OCI-LY7 (cell line): Measurements from ENCODE around the gene NOTCH3. TPM values are rescaled to one million over a fixed set of nuclear protein-coding genes. Genes with fewer than 3 reads are reported as not detected.

Experiments used
- BruUV-seq: library from RNA; stranded (reverse); fragments of 400-500 nt; replicated peaks from 2 replicates; lab custom pipeline; 2021; lab: Mats Ljungman, UMichigan
- CTCF ChIA-PET: fragments of 300-600 bp; sonication (Branson Sonifier 250); formaldehyde crosslinking; loops from one replicate; lab custom pipeline; 2022; ENCODE audit warnings: antibody characterized with exemption; ENCODE audit not compliant: unreplicated experiment; lab: Charles Lee
- POLR2A ChIA-PET: fragments of 300-600 bp; sonication (Branson Sonifier 250); formaldehyde crosslinking; loops from one replicate; lab custom pipeline; 2022; ENCODE audit warnings: antibody characterized with exemption; lab: Charles Lee
- DNase-seq: peaks from one replicate; pipeline ENCODE4 v3.0.0-alpha.2; 2015; ENCODE audit warnings: low spot score
- H2AFZ ChIP-seq: fragments of 200-600 bp; sonication (generic), shearing (Covaris generic); 2 replicates; pipeline ENCODE4 v1.6.1; 2014; ENCODE audit warnings: mild to moderate bottlenecking, antibody characterized with exemption, low read length, moderate library complexity
- H3K27ac ChIP-seq: fragments of 200-600 bp; sonication (generic); 2 replicates; pipeline ENCODE4 v1.5.1; 2014; ENCODE audit warnings: mixed run types, low read depth, mild to moderate bottlenecking, moderate library complexity, low read length, inconsistent platforms; ENCODE audit not compliant: poor library complexity, severe bottlenecking
- H3K36me3 ChIP-seq: fragments of 200-600 bp; sonication (generic); 2 replicates; pipeline ENCODE4 v1.6.1; 2014; ENCODE audit warnings: mild to moderate bottlenecking, antibody characterized with exemption, low read length, moderate library complexity, mixed read lengths; ENCODE audit not compliant: insufficient read depth
- H3K4me1 ChIP-seq: fragments of 200-600 bp; sonication (generic); 2 replicates; pipeline ENCODE4 v1.5.1; 2014; ENCODE audit warnings: mild to moderate bottlenecking, low read length; ENCODE audit not compliant: insufficient read depth, poor library complexity, severe bottlenecking
- H3K4me2 ChIP-seq: fragments of 200-600 bp; sonication (generic); 2 replicates; pipeline ENCODE4 v1.6.1; 2014; ENCODE audit warnings: mild to moderate bottlenecking, low read length
- H3K4me3 ChIP-seq: fragments of 200-600 bp; sonication (generic); 2 replicates; pipeline ENCODE4 v1.5.1; 2014; ENCODE audit warnings: mild to moderate bottlenecking, low read depth, low read length; ENCODE audit not compliant: poor library complexity, severe bottlenecking
- H3K79me2 ChIP-seq: fragments of 200-600 bp; sonication (generic); 2 replicates; pipeline ENCODE4 v1.6.1; 2016; ENCODE audit warnings: low read depth, mild to moderate bottlenecking, low read length, moderate library complexity, mixed read lengths; ENCODE audit not compliant: insufficient read depth
- H3K9me2 ChIP-seq: fragments of 200-600 bp; sonication (generic); 2 replicates; pipeline ENCODE4 v1.6.1; 2016; ENCODE audit warnings: mild to moderate bottlenecking, low read length, mixed read lengths; ENCODE audit not compliant: insufficient read depth
- H3K9me3 ChIP-seq: fragments of 200-600 bp; sonication (generic); 2 replicates; pipeline ENCODE4 v1.6.1; 2014; ENCODE audit warnings: mild to moderate bottlenecking, mixed run types, low read length, mixed read lengths
- H4K20me1 ChIP-seq: fragments of 200-600 bp; sonication (generic); 2 replicates; pipeline ENCODE4 v1.6.1; 2014; ENCODE audit warnings: mild to moderate bottlenecking, antibody characterized with exemption, low read length, moderate library complexity, mixed read lengths; ENCODE audit not compliant: insufficient read depth
- CTCF ChIP-seq: fragments of 200-600 bp; sonication (generic); conservative IDR thresholded peaks from 2 replicates; pipeline ENCODE4 v1.5.1; 2014; ENCODE audit warnings: mild to moderate bottlenecking, antibody characterized with exemption, low read length, moderate library complexity, mixed read lengths
- EZH2phosphoT487 ChIP-seq: fragments of 200-600 bp; sonication (generic); IDR thresholded peaks from 2 replicates; pipeline ENCODE4 v1.6.1; 2018; ENCODE audit warnings: low read depth, borderline replicate concordance, mild to moderate bottlenecking, mixed run types, antibody characterized with exemption, low read length, moderate library complexity, mixed read lengths
- intact Hi-C: fragments of 100-400 bp; cut with micrococcal nuclease; formaldehyde crosslinking; loops from one replicate; pipeline ENCODE4 v1.10.0; 2022; ENCODE audit not compliant: unreplicated experiment
- total RNA-seq, 2 experiments: library from RNA; depleted of rRNA in 1 of 2; stranded (reverse); fragments of >200 nt in 1 of 2; shearing (Covaris generic) in 1 of 2; gene quantifications; 2 replicates each; pipeline ENCODE4 v1.2.3, GENCODE V29; 2014 to 2022

The NOTCH3 gene
- total RNA-seq, 2 experiments from 2014 or later: 0.25 TPM; not detected in 1

- H3K4me2 ChIP-seq: no peak overlapping the region
- no peaks in the 10 kb centered on the region for H3K9me2 ChIP-seq
- no peak overlapping the region for H2AFZ ChIP-seq
- H3K79me2 ChIP-seq: no peaks in the 10 kb centered on the region
- H3K9me3 ChIP-seq: no peaks in the 10 kb centered on the region
- intact Hi-C loops: no loop called here
- CTCF ChIA-PET: no interaction called here
- TF ChIP-seq EZH2phosphoT487: no peak
- TF ChIP-seq CTCF: peak; percentile 62
- BruUV-seq: no TSS peak
- no peak overlapping the region for H3K4me3 ChIP-seq
- no peaks in the 10 kb centered on the region for H3K36me3 ChIP-seq
- no peaks in the 10 kb centered on the region for H4K20me1 ChIP-seq
- DNase-seq: peak; percentile 37
- no peak overlapping the region for H3K27ac ChIP-seq
- no peaks in the 10 kb centered on the region for H3K4me1 ChIP-seq
- POLR2A ChIA-PET: no interaction called here
These were observed 26.9 kb downstream of the NOTCH3 start for GRCh38 chr19:15173746-15174404.

- H3K36me3 ChIP-seq: no peaks in the 10 kb centered on the region
- H3K4me1 ChIP-seq: no peaks in the 10 kb centered on the region
- TF ChIP-seq EZH2phosphoT487: no peak
- no peak for TF ChIP-seq CTCF
- no peak overlapping the region for H2AFZ ChIP-seq
- no peak overlapping the region for H3K4me2 ChIP-seq
- intact Hi-C loops: no loop called here
- ChIA-PET CTCF (no interaction called here), POLR2A (no interaction called here)
- no peaks in the 10 kb centered on the region for H3K9me2 ChIP-seq
- H3K4me3 ChIP-seq: no peak overlapping the region
- H3K79me2 ChIP-seq: no peaks in the 10 kb centered on the region
- DNase-seq: no peak
- H4K20me1 ChIP-seq: no peaks in the 10 kb centered on the region
- H3K27ac ChIP-seq: no peak overlapping the region
- H3K9me3 ChIP-seq: 0 out of 2 replicates have a peak, but pooled peaks cover 4% of the 10 kb centered on the region
- BruUV-seq: no TSS peak
These were observed 30.4 kb downstream of the NOTCH3 start for GRCh38 chr19:15170345-15170744.

DNA sequence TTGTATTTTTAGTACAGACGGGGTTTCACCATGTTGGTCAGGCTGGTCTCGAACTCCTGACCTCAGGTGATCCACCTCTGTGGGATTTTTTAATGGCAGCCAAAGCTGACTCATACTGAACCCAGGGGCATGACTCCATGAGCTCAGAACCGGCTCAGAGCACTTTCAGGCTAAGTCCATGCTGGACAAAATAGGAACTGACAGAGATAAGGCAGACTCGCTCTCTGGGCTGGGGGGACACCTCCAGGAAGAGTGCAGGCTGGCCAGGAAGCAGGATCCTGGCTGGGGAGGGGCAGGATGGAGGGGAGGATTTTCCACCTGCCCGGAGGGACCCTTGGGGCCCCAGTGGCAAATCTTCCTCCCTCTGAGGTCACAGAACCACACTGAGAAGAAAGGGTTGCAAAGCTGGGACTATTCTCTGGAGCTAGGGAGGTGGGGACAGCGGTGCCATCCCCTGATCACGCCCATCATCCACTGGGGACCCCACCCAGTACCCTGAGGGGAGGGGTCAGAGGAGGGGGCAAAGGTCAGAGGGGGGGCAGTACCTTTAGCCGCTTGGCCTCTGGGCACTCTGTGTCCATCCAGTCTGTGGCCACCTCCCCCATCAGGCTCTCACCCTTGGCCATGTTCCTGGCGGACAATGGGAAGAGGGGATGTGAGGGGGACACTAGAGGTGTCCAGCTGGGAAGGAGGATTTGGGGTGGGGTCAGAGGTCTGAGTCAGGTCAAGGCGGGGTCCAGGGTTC, 31.1 kb downstream of the NOTCH3 start:
- ChIA-PET CTCF (no interaction called here), POLR2A (no interaction called here)
- TF ChIP-seq EZH2phosphoT487 (no peak), CTCF (no peak)
- no TSS peak for BruUV-seq
- H2AFZ ChIP-seq: no peak overlapping the region
- H3K27ac ChIP-seq: no peak overlapping the region
- H3K4me3 ChIP-seq: no peak overlapping the region
- H3K4me2 ChIP-seq: no peak overlapping the region
- intact Hi-C loops: no loop called here
- no peaks in the 10 kb centered on the region for H3K9me2 ChIP-seq
- H3K36me3 ChIP-seq: no peaks in the 10 kb centered on the region
- no peaks in the 10 kb centered on the region for H4K20me1 ChIP-seq
- no peaks in the 10 kb centered on the region for H3K4me1 ChIP-seq
- H3K79me2 ChIP-seq: no peaks in the 10 kb centered on the region
- H3K9me3 ChIP-seq: 0 out of 2 replicates have a peak, but pooled peaks cover 4% of the 10 kb centered on the region
- no peak for DNase-seq
